Body of pancreas (tissue), 4 donors: Measurements from ENCODE around the gene CYB5A.

Experiments used
- POLR2A ChIP-seq, 3 donors: fragments of 450-650 bp; IDR thresholded peaks; one replicate each; pipeline ENCODE4 v1.6.1; 2016; ENCODE audit warnings: antibody characterized with exemption in 3 of 3, mild to moderate bottlenecking in 2 of 3
- TF ChIP-seq, protein P1 (sequence below), 7 experiments: fragments of 450-650 bp in 4 of 7; fragments of 200-600 bp in 3 of 7; sonication (generic) in 3 of 7; IDR thresholded peaks; one replicate each; pipeline ENCODE4 v1.5.1; 2016 to 2019; ENCODE audit warnings: antibody characterized with exemption in 7 of 7

DNA sequence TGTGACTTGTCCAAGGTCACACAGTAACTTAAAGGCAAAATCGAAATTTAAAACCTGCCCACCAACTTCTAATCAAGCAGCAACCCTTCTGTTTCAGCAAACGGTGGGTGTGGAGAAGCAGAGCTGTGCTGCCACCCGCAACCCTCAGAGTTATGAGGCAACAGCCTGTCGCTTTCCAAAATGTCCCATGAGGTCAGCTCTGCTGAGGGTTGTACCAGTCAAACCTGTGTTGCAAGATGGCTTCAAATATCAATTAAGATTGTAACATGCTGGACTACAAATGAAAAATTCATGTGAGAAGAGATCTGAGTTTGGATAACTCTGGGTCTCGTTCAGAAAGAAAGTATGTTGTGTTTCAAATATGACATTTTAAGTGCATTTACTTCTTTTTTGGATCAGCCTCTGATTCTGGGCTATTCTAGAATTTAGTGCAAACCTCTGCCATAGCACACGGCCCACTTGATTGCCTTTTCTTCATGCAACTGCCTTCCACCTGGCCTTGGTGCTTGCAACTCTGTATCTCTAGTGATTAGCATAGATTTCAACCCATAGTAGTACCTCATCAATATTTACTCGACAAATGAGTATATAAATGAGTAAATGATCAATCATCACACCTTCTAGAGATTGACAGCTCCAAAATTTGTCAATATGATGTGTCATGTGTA lies 74.2 kb downstream of the CYB5A start:
- TF ChIP-seq, protein P1, sequence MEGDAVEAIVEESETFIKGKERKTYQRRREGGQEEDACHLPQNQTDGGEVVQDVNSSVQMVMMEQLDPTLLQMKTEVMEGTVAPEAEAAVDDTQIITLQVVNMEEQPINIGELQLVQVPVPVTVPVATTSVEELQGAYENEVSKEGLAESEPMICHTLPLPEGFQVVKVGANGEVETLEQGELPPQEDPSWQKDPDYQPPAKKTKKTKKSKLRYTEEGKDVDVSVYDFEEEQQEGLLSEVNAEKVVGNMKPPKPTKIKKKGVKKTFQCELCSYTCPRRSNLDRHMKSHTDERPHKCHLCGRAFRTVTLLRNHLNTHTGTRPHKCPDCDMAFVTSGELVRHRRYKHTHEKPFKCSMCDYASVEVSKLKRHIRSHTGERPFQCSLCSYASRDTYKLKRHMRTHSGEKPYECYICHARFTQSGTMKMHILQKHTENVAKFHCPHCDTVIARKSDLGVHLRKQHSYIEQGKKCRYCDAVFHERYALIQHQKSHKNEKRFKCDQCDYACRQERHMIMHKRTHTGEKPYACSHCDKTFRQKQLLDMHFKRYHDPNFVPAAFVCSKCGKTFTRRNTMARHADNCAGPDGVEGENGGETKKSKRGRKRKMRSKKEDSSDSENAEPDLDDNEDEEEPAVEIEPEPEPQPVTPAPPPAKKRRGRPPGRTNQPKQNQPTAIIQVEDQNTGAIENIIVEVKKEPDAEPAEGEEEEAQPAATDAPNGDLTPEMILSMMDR (IDR thresholded peaks at IDR 0.05): no peak
- TF ChIP-seq POLR2A (IDR thresholded peaks at IDR 0.05): peak in 2 of 3 donors; percentile 38 to 45
